HG03520 (cell line): Measurements from ENCODE around the gene MINAR1.

Source experiments
- ATAC-seq: cut with Tn5 transposase; IDR thresholded peaks from one replicate; pipeline ENCODE4 v1.9.1; 2021; ENCODE audit warnings: mild to moderate bottlenecking, moderate library complexity; ENCODE audit not compliant: unreplicated experiment

Gene MINAR1

GRCh38 chr15:79459666-79460065 lies 27.5 kb downstream of the MINAR1 start:
- no peak for ATAC-seq

- no peak for ATAC-seq
Measured at GRCh38 chr15:79463043-79463780, 31.1 kb downstream of the MINAR1 start.

- no peak for ATAC-seq
Measured at GRCh38 chr15:79463781-79464270, 31.7 kb downstream of the MINAR1 start.

GRCh38 chr15:79466488-79466887 lies 34.4 kb downstream of the MINAR1 start:
- no peak for ATAC-seq

DNA sequence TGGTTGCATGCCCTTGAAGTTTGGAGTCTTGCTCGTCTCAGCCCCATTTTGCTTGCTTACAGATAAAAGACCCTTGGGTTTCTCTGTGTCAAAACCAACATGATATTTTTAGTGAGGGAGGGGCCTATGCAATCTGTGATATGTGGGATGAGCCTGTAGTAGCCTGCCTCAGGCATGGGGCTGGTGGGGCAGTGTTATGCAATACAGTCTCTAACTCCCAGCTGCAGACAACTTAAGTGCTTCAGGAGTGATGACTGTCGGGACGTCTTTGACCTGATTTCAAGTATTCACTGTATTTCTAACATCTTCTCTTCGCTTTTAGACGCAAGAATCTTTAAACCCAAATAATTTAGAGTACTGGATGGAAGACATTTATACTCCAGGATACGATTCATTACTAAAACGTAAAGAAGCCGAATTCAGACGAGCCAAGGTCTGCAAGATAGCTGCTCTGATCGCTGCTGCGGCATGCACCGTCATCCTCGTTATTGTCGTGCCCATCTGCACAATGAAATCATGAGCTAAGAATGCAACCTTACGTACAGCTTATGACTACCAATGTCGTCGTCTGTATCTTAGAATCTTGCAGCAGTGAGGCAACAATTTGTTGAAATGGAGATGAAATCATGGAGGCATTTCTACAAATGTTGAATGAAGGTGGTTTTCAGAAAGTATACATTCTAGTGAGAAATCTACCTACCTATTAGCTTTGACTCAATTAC lies 35.9 kb downstream of the MINAR1 start:
- ATAC-seq, result no peak

- ATAC-seq, result no peak
Measured at GRCh38 chr15:79472446-79472845, 40.3 kb downstream of the MINAR1 start.

GRCh38 chr15:79474252-79474651 lies 42.1 kb downstream of the MINAR1 start:
- no peak for ATAC-seq

- no peak for ATAC-seq
Measured at GRCh38 chr15:79475306-79475705, 43.2 kb downstream of the MINAR1 start.

GRCh38 chr15:79478108-79478507 lies 46.0 kb downstream of the MINAR1 start:
- no peak for ATAC-seq

GRCh38 chr15:79479616-79480015 lies 47.5 kb downstream of the MINAR1 start:
- no peak for ATAC-seq

DNA sequence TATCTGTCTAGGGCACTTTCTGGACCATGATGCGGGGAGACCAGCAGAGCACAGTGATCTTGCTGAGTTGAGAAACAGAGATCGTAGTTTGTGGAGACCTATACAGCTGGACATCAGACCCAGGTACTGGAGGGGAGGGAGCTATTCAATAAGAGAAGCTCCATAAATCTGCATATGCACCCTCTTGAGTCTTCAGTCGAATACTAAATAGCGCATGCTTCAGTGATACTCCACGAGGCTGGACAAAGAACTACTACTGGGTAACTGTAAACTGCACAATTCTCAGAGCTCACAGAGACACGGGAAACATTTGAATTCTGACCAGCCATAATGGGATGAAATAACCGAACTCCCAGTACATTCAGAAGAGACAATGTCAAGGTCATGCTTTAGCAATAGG lies 49.7 kb downstream of the MINAR1 start:
- no peak for ATAC-seq
